OCI-LY7 (cell line): ENCODE results near the gene MRPL42. TPM values are rescaled to one million over a fixed set of nuclear protein-coding genes. Genes with fewer than 3 reads are reported as not detected.

Source experiments
- BruUV-seq: library from RNA; stranded (reverse); fragments of 400-500 nt; replicated peaks from 2 replicates; lab custom pipeline; 2021; lab: Mats Ljungman, UMichigan
- CTCF ChIA-PET: fragments of 300-600 bp; sonication (Branson Sonifier 250); formaldehyde crosslinking; loops from one replicate; lab custom pipeline; 2022; ENCODE audit warnings: antibody characterized with exemption; ENCODE audit not compliant: unreplicated experiment; lab: Charles Lee
- POLR2A ChIA-PET: fragments of 300-600 bp; sonication (Branson Sonifier 250); formaldehyde crosslinking; loops from one replicate; lab custom pipeline; 2022; ENCODE audit warnings: antibody characterized with exemption; lab: Charles Lee
- DNase-seq: peaks from one replicate; pipeline ENCODE4 v3.0.0-alpha.2; 2015; ENCODE audit warnings: low spot score
- H2AFZ ChIP-seq: fragments of 200-600 bp; sonication (generic), shearing (Covaris generic); 2 replicates; pipeline ENCODE4 v1.6.1; 2014; ENCODE audit warnings: mild to moderate bottlenecking, antibody characterized with exemption, low read length, moderate library complexity
- H3K27ac ChIP-seq: fragments of 200-600 bp; sonication (generic); 2 replicates; pipeline ENCODE4 v1.5.1; 2014; ENCODE audit warnings: mixed run types, low read depth, mild to moderate bottlenecking, moderate library complexity, low read length, inconsistent platforms; ENCODE audit not compliant: poor library complexity, severe bottlenecking
- H3K36me3 ChIP-seq: fragments of 200-600 bp; sonication (generic); 2 replicates; pipeline ENCODE4 v1.6.1; 2014; ENCODE audit warnings: mild to moderate bottlenecking, antibody characterized with exemption, low read length, moderate library complexity, mixed read lengths; ENCODE audit not compliant: insufficient read depth
- H3K4me1 ChIP-seq: fragments of 200-600 bp; sonication (generic); 2 replicates; pipeline ENCODE4 v1.5.1; 2014; ENCODE audit warnings: mild to moderate bottlenecking, low read length; ENCODE audit not compliant: insufficient read depth, poor library complexity, severe bottlenecking
- H3K4me2 ChIP-seq: fragments of 200-600 bp; sonication (generic); 2 replicates; pipeline ENCODE4 v1.6.1; 2014; ENCODE audit warnings: mild to moderate bottlenecking, low read length
- H3K4me3 ChIP-seq: fragments of 200-600 bp; sonication (generic); 2 replicates; pipeline ENCODE4 v1.5.1; 2014; ENCODE audit warnings: mild to moderate bottlenecking, low read depth, low read length; ENCODE audit not compliant: poor library complexity, severe bottlenecking
- H3K79me2 ChIP-seq: fragments of 200-600 bp; sonication (generic); 2 replicates; pipeline ENCODE4 v1.6.1; 2016; ENCODE audit warnings: low read depth, mild to moderate bottlenecking, low read length, moderate library complexity, mixed read lengths; ENCODE audit not compliant: insufficient read depth
- H3K9me2 ChIP-seq: fragments of 200-600 bp; sonication (generic); 2 replicates; pipeline ENCODE4 v1.6.1; 2016; ENCODE audit warnings: mild to moderate bottlenecking, low read length, mixed read lengths; ENCODE audit not compliant: insufficient read depth
- H3K9me3 ChIP-seq: fragments of 200-600 bp; sonication (generic); 2 replicates; pipeline ENCODE4 v1.6.1; 2014; ENCODE audit warnings: mild to moderate bottlenecking, mixed run types, low read length, mixed read lengths
- H4K20me1 ChIP-seq: fragments of 200-600 bp; sonication (generic); 2 replicates; pipeline ENCODE4 v1.6.1; 2014; ENCODE audit warnings: mild to moderate bottlenecking, antibody characterized with exemption, low read length, moderate library complexity, mixed read lengths; ENCODE audit not compliant: insufficient read depth
- CTCF ChIP-seq: fragments of 200-600 bp; sonication (generic); conservative IDR thresholded peaks from 2 replicates; pipeline ENCODE4 v1.5.1; 2014; ENCODE audit warnings: mild to moderate bottlenecking, antibody characterized with exemption, low read length, moderate library complexity, mixed read lengths
- EZH2phosphoT487 ChIP-seq: fragments of 200-600 bp; sonication (generic); IDR thresholded peaks from 2 replicates; pipeline ENCODE4 v1.6.1; 2018; ENCODE audit warnings: low read depth, borderline replicate concordance, mild to moderate bottlenecking, mixed run types, antibody characterized with exemption, low read length, moderate library complexity, mixed read lengths
- intact Hi-C: fragments of 100-400 bp; cut with micrococcal nuclease; formaldehyde crosslinking; loops from one replicate; pipeline ENCODE4 v1.10.0; 2022; ENCODE audit not compliant: unreplicated experiment
- total RNA-seq, 2 experiments: library from RNA; depleted of rRNA in 1 of 2; stranded (reverse); fragments of >200 nt in 1 of 2; shearing (Covaris generic) in 1 of 2; gene quantifications; 2 replicates each; pipeline ENCODE4 v1.2.3, GENCODE V29; 2014 to 2022

Gene MRPL42
- total RNA-seq, 2 experiments from 2014 or later: 51.3 to 61.6 TPM

DNA sequence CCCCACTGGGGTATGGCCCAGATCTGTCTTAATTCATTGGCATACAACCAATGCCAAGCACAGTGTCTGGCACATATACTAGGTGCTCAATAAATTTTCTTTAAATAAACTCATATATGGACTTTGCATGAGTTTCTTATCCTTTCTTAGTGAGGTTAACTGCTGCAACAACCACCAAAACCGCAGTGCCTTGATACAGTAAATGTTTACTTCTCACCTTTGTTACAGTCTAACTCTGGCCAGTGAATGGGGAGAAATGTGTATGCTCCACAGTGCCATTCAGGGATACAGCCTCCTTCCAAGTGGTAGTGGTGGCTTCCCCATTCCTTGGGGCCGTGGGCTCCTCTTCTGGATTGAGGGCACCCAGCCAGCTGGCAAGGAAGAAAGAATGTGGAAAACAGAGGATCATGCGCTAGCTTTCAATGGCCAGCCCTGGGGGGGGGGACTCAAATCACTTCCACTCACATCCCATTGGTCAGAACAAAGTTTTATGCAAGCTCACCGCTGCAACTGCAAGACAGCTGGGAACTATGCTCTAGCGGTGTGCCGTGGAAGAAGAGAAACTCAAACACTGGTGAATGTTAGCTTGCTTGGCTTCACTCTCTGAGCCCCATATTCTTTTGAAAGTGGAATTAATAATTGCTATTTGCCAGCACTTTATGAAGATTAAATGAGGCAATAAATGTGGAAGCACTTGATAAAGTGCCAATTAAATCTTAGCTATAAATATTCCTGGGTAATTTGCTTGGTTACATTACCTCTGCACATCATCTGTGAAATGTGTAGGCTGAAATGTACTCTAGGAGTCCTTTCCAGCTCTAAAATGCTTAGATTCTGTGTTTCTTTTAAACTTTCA is 54.1 kb downstream of the MRPL42 start:
- no peak overlapping the region for H3K27ac ChIP-seq
- ChIA-PET POLR2A (interaction anchor here (0.5 to 1.0 kb wide), 5 partner anchors 12 to 645 kb away, joined by 3 to 6 read pairs (median 3); no protein-coding TSS in a partner anchor), CTCF (no interaction called here)
- TF ChIP-seq CTCF (no peak), EZH2phosphoT487 (no peak)
- H3K9me3 ChIP-seq: no peaks in the 10 kb centered on the region
- no peaks in the 10 kb centered on the region for H3K36me3 ChIP-seq
- H3K79me2 ChIP-seq: no peaks in the 10 kb centered on the region
- no peaks in the 10 kb centered on the region for H3K4me1 ChIP-seq
- intact Hi-C loops: no loop called here
- H4K20me1 ChIP-seq: no peaks in the 10 kb centered on the region
- no peaks in the 10 kb centered on the region for H3K9me2 ChIP-seq
- H2AFZ ChIP-seq: no peak overlapping the region
- no TSS peak for BruUV-seq
- DNase-seq: no peak
- H3K4me2 ChIP-seq: no peak overlapping the region
- no peak overlapping the region for H3K4me3 ChIP-seq

GRCh38 chr12:93524386-93525133 is 57.2 kb downstream of the MRPL42 start:
- H3K4me1 ChIP-seq: no peaks in the 10 kb centered on the region
- H3K9me2 ChIP-seq: no peaks in the 10 kb centered on the region
- H3K4me3 ChIP-seq: no peak overlapping the region
- intact Hi-C loops: no loop called here
- TF ChIP-seq CTCF (no peak), EZH2phosphoT487 (no peak)
- H3K27ac ChIP-seq: no peak overlapping the region
- ChIA-PET CTCF (no interaction called here), POLR2A (interaction anchor here (0.5 to 1.9 kb wide), 3 partner anchors 10 to 223 kb away, joined by 3 to 4 read pairs (median 3); no protein-coding TSS in a partner anchor)
- no peak overlapping the region for H2AFZ ChIP-seq
- H3K79me2 ChIP-seq: no peaks in the 10 kb centered on the region
- no peak overlapping the region for H3K4me2 ChIP-seq
- no peaks in the 10 kb centered on the region for H4K20me1 ChIP-seq
- H3K36me3 ChIP-seq: no peaks in the 10 kb centered on the region
- no peak for DNase-seq
- BruUV-seq: no TSS peak
- no peaks in the 10 kb centered on the region for H3K9me3 ChIP-seq
